Spleen (tissue), 11 donors: ENCODE measurements around the gene PRCD. TPM values are rescaled to one million over a fixed set of nuclear protein-coding genes. Genes with fewer than 3 reads are reported as not detected.
"Not testable (repeated sequence)": the region's sequence is repeated elsewhere in the genome, so short reads cannot be mapped to it uniquely, and the experiment has no call there.

Source experiments
- DNase-seq: peaks from one replicate; pipeline ENCODE4 v3.0.0-alpha.2; 2020
- H3K27ac ChIP-seq, 8 donors: fragments of 200-600 bp; sonication (generic) in 7 of 8; 1 replicate in 4 of 8; 2 replicates in 4 of 8; pipeline versions ENCODE4 v1.5.0 to v1.8.0; 2016 to 2021; ENCODE audit warnings: inconsistent platforms in 4 of 8, mild to moderate bottlenecking in 4 of 8, moderate library complexity in 1 of 8
- H3K27me3 ChIP-seq, 7 donors: fragments of 200-600 bp; sonication (generic) in 6 of 7; replicated peaks in 1 of 7; 1 replicate in 4 of 7; 2 replicates in 3 of 7; pipeline versions ENCODE4 v1.5.0 to v1.8.0; 2016 to 2021; ENCODE audit warnings: inconsistent platforms in 3 of 7, mild to moderate bottlenecking in 1 of 7
- H3K36me3 ChIP-seq, 6 donors: fragments of 200-600 bp; sonication (generic) in 5 of 6; 1 replicate in 4 of 6; 2 replicates in 2 of 6; pipeline versions ENCODE4 v1.5.0 to v1.8.0; 2016 to 2021; ENCODE audit warnings: inconsistent platforms in 2 of 6
- H3K4me1 ChIP-seq, 6 donors: fragments of 200-600 bp; sonication (generic) in 5 of 6; 1 replicate in 3 of 6; 2 replicates in 3 of 6; pipeline versions ENCODE4 v1.5.0 to v1.8.0; 2016 to 2021; ENCODE audit warnings: inconsistent platforms in 3 of 6
- H3K4me3 ChIP-seq, 8 donors: fragments of 200-600 bp; sonication (generic) in 7 of 8; 1 replicate in 4 of 8; 2 replicates in 4 of 8; pipeline versions ENCODE4 v1.5.0 to v1.8.0; 2016 to 2021; ENCODE audit warnings: inconsistent platforms in 4 of 8, mild to moderate bottlenecking in 4 of 8, moderate library complexity in 2 of 8
- H3K9me3 ChIP-seq, 8 donors: fragments of 200-600 bp; sonication (generic) in 7 of 8; 1 replicate in 4 of 8; 2 replicates in 4 of 8; pipeline versions ENCODE4 v1.5.0 to v1.8.0; 2016 to 2021; ENCODE audit warnings: inconsistent platforms in 4 of 8
- CTCF ChIP-seq, 11 experiments: fragments of 200-600 bp in 7 of 11; fragments of 450-650 bp in 4 of 11; sonication (generic) in 4 of 11; IDR thresholded peaks in 8 of 11; conservative IDR thresholded peaks in 3 of 11; 1 replicate in 7 of 11; 2 replicates in 4 of 11; pipeline versions ENCODE4 v1.4.0 to v1.8.0; 2016 to 2021; ENCODE audit warnings: antibody characterized with exemption in 11 of 11, inconsistent platforms in 4 of 11, mild to moderate bottlenecking in 1 of 11
- POLR2A ChIP-seq, 3 donors: fragments of 450-650 bp; IDR thresholded peaks; one replicate each; pipeline ENCODE4 v1.5.1; 2017; ENCODE audit warnings: antibody characterized with exemption in 3 of 3, mild to moderate bottlenecking in 1 of 3
- POLR2AphosphoS5 ChIP-seq, 3 donors: sonication (generic); formaldehyde crosslinking; IDR thresholded peaks; one replicate each; pipeline ENCODE4 v1.5.1; 2017; ENCODE audit warnings: antibody characterized with exemption in 3 of 3
- WGBS, 5 donors: extraction: QIAGEN DNeasy Blood & Tissue Kit in 3 of 5; methylation state at CpG; one replicate each; pipeline versions ENCODE4 v1.1.5 to v1.1.7; 2013 to 2018; 5-methylcytosine and 5-hydroxymethylcytosine counted together
- intact Hi-C: fragments of 100-400 bp; cut with DNase I; formaldehyde crosslinking; loops from one replicate; pipeline ENCODE4 v1.15.0; 2023; ENCODE audit warnings: low total_unique reads
- polyA plus RNA-seq, 3 donors: library from polyadenylated mRNA; stranded (reverse); fragments of 200-250 nt; gene quantifications; one replicate each; pipeline ENCODE4 v1.2.1, GENCODE V29; 2013
- total RNA-seq, 7 donors: library from RNA; depleted of rRNA in 3 of 7; stranded (reverse); fragments of >200 nt in 3 of 7; fragmentation: NEBNext Ultra II Directional in 4 of 7; extraction: Animal tissue kit (Norgen Biotek cat#: 25700) in 4 of 7; gene quantifications; one replicate each; pipeline versions ENCODE4 v1.1.0 to v1.2.1, GENCODE V29; 2016 to 2021
- donor health status: healthy with polysubstance abuse.
- donor health status: DM: no; HTN: no; CAD: no; lungs with moderate emphysema.
- donor health status: DM: no; HTN: no; CAD: no.
- donor health status: Bipolar disorder and iron deficiency.
- donor health status: healthy.
- donor health status: DM: no; HTN: no; CAD: no.
- donor health status: DM: yes; HTN: yes; CAD: no.

The PRCD gene
- total and polyA plus RNA-seq, 10 donors: 3.5 to 54.1 (median 11.8) TPM

DNA sequence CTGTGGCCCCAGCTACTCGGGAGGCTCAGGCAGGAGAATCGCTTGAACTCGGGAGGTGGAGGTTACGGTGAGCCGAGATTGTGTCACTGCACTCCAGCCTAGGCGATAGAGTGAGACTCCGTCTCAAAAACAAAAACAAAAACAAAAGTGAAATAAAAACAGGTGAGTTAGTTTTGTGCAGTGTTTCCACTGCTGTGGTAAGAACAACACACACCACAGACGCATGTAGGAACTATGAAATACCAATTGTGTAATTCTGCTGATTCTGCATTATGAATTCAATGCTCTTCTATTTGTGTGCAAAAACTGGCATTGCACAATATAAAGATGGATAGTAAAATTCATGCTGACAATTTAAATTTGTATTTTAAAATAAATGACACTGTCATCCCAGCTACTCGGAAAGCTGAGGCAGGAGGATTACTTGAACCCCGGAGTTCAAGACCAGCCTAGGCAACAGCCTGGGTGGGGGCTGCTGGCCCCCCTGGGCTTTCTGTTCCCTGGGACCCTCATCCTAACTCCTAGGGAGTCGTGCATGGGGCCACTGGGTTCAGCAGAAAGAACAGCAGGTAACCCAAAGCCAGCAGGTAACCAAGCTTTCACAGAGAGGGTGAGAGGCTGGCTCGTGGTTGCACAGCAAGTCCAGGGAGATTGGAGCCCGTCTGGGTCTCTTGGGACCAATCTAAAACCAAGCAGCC is 28.0 kb upstream of the PRCD start:
- peaks cover 15 to 57% (median 36%) of the 10 kb centered on the region in 6 donors for H3K4me1 ChIP-seq
- intact Hi-C loops: no loop called here
- H3K27ac ChIP-seq: peak overlapping the region in 4 of 8 donors; percentile 4 to 83 (median 64)
- no peaks in the 10 kb centered on the region for H3K9me3 ChIP-seq
- H3K27me3 ChIP-seq: peaks cover 0 to 3% (median 0%) of the 10 kb centered on the region in 7 donors
- H3K4me3 ChIP-seq: no peak overlapping the region
- WGBS, 5 donors: 69 to 81% (median 78%) methylated on average over 13 of the region's 13 CpGs
- no peak for DNase-seq
- TF ChIP-seq POLR2A (IDR thresholded peaks at IDR 0.05): no peak
- TF ChIP-seq POLR2AphosphoS5 (IDR thresholded peaks at IDR 0.05): peak in 1 of 3 donors; percentile 13
- no peaks in the 10 kb centered on the region for H3K36me3 ChIP-seq

DNA sequence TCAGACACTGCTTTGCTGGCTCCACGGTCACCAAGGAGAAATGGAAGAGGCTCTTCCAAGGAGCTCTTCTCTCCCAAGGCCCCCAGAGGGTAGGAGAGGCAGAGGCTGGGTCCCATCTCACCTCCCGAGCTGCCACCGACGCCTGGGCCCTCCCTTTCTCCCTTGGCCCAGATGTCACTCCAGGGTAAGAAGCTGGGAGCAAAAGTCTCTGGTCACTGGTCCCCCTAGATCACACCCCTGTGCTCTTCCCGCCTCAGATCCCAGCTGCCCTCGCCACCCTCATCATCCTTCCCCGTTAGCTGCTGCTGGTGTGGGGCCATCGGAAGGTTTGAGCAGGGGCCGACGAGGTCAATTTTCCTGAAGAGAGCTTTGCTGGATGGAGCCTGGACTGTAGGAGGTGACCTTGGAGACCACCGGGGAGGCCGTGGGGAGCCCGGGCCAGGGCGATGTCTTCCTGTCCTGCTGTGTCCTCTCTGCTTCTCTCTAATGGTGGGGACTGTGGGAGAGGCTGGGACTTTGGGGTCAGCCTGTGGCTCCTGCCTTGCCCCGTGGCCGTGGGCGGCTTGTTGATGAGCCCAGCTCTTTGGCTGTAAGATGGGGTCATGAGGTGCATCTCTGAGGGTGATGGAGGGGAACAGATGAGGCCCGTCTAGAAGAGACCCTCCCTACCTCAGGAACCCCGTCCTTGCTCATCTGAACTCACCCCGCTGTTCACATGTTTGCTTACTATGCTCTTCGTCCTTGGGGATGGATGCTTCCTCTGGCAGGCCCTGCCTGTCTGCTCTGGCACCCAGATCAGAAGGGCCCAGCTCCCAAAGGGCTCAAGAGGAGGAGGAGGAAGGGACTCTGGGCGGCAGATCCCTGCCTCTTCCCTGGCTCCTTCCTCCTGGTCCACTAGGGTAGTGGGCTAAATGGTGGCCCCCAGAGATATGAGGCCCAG is 27.2 kb upstream of the PRCD start:
- intact Hi-C loops: no loop called here
- H3K9me3 ChIP-seq: no peaks in the 10 kb centered on the region
- DNase-seq: no peak
- H3K27me3 ChIP-seq: peaks cover 0 to 3% (median 0%) of the 10 kb centered on the region in 7 donors
- no peak for TF ChIP-seq CTCF (IDR thresholded peaks at IDR 0.05 in 8 of 11, conservative IDR thresholded peaks at IDR 0.05 in 3 of 11)
- no peak for TF ChIP-seq POLR2A (IDR thresholded peaks at IDR 0.05)
- no peak for TF ChIP-seq POLR2AphosphoS5 (IDR thresholded peaks at IDR 0.05)
- peak overlapping the region in 3 of 8 donors; percentile 59 to 83 (median 68) for H3K27ac ChIP-seq
- no peaks in the 10 kb centered on the region for H3K36me3 ChIP-seq
- peaks cover 15 to 63% (median 37%) of the 10 kb centered on the region in 6 donors for H3K4me1 ChIP-seq
- no peak overlapping the region for H3K4me3 ChIP-seq
- 77 to 83% (median 78%) methylated on average over 16 to 22 of the region's 22 CpGs for WGBS, 5 donors

DNA sequence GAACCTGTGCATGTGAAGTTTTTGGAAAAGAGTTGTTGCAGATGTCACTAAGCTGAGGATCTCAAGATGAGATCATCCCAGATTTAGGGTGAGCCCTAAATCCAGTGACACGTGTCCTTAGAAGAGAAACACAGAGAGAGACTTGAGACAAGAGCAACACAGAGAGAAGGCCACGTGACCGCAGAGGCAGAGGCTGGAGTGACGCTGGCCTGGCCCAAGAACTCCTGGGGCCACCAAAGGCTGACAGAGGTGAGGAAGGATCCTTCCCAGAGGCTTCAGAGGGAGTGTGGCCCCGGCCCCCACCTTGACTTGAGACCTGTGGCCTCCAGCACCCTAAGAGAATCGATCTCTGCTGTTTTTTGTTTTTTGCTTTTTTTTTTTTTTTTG is 26.5 kb upstream of the PRCD start:
- TF ChIP-seq POLR2A (IDR thresholded peaks at IDR 0.05) (no peak), CTCF (IDR thresholded peaks at IDR 0.05 in 8 of 11, conservative IDR thresholded peaks at IDR 0.05 in 3 of 11) (no peak), POLR2AphosphoS5 (IDR thresholded peaks at IDR 0.05) (no peak)
- H3K36me3 ChIP-seq: no peaks in the 10 kb centered on the region
- intact Hi-C loops: no loop called here
- no peak overlapping the region for H3K4me3 ChIP-seq
- H3K9me3 ChIP-seq: no peaks in the 10 kb centered on the region
- peak overlapping the region in 2 of 8 donors; percentile 68 to 83 for H3K27ac ChIP-seq
- 75 to 78% (median 76%) methylated on average over 6 of the region's 6 CpGs for WGBS, 5 donors
- H3K27me3 ChIP-seq: no peaks in the 10 kb centered on the region
- no peak for DNase-seq
- peaks cover 15 to 66% (median 37%) of the 10 kb centered on the region in 6 donors for H3K4me1 ChIP-seq

DNA sequence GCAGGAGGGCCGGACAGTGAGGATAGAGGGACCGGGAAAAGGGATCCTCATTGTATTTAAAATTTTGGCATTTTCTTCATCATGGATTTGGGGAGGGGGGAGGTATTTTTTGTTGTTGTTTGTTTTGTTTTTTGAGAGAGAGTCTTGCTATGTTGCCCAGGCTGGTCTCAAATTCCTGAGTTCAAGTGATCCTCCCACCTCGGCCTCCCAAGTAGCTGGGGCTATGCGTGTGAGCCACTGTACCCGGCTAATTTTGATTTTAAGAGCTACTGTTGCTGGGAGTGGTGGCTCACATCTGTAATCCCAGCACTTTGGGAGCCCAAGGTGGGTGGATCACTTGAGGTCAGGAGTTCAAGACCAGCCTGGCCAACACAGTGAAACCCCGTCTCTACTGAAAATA is 25.5 kb upstream of the PRCD start:
- H3K27me3 ChIP-seq, H3K36me3 ChIP-seq, H3K9me3 ChIP-seq, H3K4me3 ChIP-seq, intact Hi-C loops, DNase-seq: not testable (repeated sequence)
- 92 to 99% (median 97%) methylated on average over 6 of the region's 6 CpGs for WGBS, 5 donors
- Histone ChIP-seq H3K27ac (peak overlapping the region; percentile 79 to 94 (median 84)), H3K4me1 (peaks cover 15 to 66% (median 37%) of the 10 kb centered on the region in 6 donors)
